Left lung (tissue), 10 donors: ENCODE results near the gene VPS35. TPM values are rescaled to one million over a fixed set of nuclear protein-coding genes. Genes with fewer than 3 reads are reported as not detected.

Experiments used
- ATAC-seq: fragments of 200-7000 bp; cut with Tn5 transposase; one replicate; pipeline ENCODE4 v1.9.1; 2020; ENCODE audit warnings: moderate library complexity
- DNase-seq, 4 donors: peaks; one replicate each; pipeline ENCODE4 v3.0.0-alpha.2; 2013 to 2020
- H3K27ac ChIP-seq, 2 donors: fragments of 200-600 bp; sonication (generic) in 1 of 2; one replicate each; pipeline versions ENCODE4 v1.5.0 to v1.8.0; 2020 to 2021
- H3K27me3 ChIP-seq, 2 donors: fragments of 200-600 bp; sonication (generic) in 1 of 2; one replicate each; pipeline versions ENCODE4 v1.5.0 to v1.8.0; 2020 to 2021
- H3K36me3 ChIP-seq, 2 donors: fragments of 200-600 bp; sonication (generic) in 1 of 2; one replicate each; pipeline versions ENCODE4 v1.5.0 to v1.8.0; 2020 to 2021
- H3K4me1 ChIP-seq, 2 donors: fragments of 200-600 bp; one replicate each; pipeline ENCODE4 v1.8.0; 2021
- H3K4me3 ChIP-seq, 2 donors: fragments of 200-600 bp; sonication (generic) in 1 of 2; one replicate each; pipeline versions ENCODE4 v1.5.0 to v1.8.0; 2020 to 2021; ENCODE audit warnings: mild to moderate bottlenecking in 1 of 2
- H3K9me3 ChIP-seq, 2 donors: fragments of 200-600 bp; sonication (generic) in 1 of 2; one replicate each; pipeline versions ENCODE4 v1.5.0 to v1.8.0; 2020 to 2021
- CTCF ChIP-seq, 2 donors: fragments of 200-600 bp; sonication (generic) in 1 of 2; IDR thresholded peaks; one replicate each; pipeline versions ENCODE4 v1.5.0 to v1.8.0; 2021; ENCODE audit warnings: antibody characterized with exemption in 2 of 2
- intact Hi-C, 2 donors: fragments of 100-400 bp; cut with DNase I; formaldehyde crosslinking; loops; one replicate each; pipeline versions ENCODE4 v1.11.2 to v1.14.2; 2022
- polyA plus RNA-seq, 6 donors: library from polyadenylated mRNA; unstranded; fragments of 120-200 nt; gene quantifications; one replicate each; pipeline ENCODE4 v1.2.1, GENCODE V29; 2013; ENCODE audit not compliant: insufficient read length in 6 of 6
- total RNA-seq, 2 donors: library from RNA; stranded (reverse); fragmentation: NEBNext Ultra II Directional; extraction: Animal tissue kit (Norgen Biotek cat#: 25700); gene quantifications; one replicate each; pipeline ENCODE4 v1.2.1, GENCODE V29; 2021
- donor health status: DM: no; HTN: yes; CAD: no.
- donor health status: DM: no; HTN: no; CAD: no.

The VPS35 gene
- total and polyA plus RNA-seq, 8 donors: 102 to 161 (median 129) TPM

GRCh38 chr16:46720619-46721018, 31.6 kb upstream of the VPS35 start:
- Histone ChIP-seq H3K4me3 (no peak overlapping the region), H3K36me3 (no peaks in the 10 kb centered on the region), H3K9me3 (peaks cover 0 to 5% of the 10 kb centered on the region in 2 donors), H3K27me3 (no peaks in the 10 kb centered on the region), H3K27ac (no peak overlapping the region), H3K4me1 (no peaks in the 10 kb centered on the region)
- intact Hi-C loops: no loop called here
- no peak for DNase-seq
- ATAC-seq: no peak
- TF ChIP-seq CTCF (IDR thresholded peaks at IDR 0.05): no peak

- ATAC-seq (no peak), DNase-seq (no peak)
- Histone ChIP-seq H3K27me3 (no peaks in the 10 kb centered on the region), H3K4me1 (no peaks in the 10 kb centered on the region), H3K4me3 (no peak overlapping the region), H3K27ac (no peak overlapping the region), H3K9me3 (peaks cover 0 to 2% of the 10 kb centered on the region in 2 donors), H3K36me3 (no peaks in the 10 kb centered on the region)
- TF ChIP-seq CTCF (IDR thresholded peaks at IDR 0.05): no peak
- intact Hi-C loops: no loop called here
Measured at GRCh38 chr16:46719528-46719927, 30.6 kb upstream of the VPS35 start.

- Histone ChIP-seq H3K27me3 (no peaks in the 10 kb centered on the region), H3K27ac (no peak overlapping the region), H3K9me3 (peaks cover 0 to 2% of the 10 kb centered on the region in 2 donors), H3K4me3 (no peak overlapping the region), H3K36me3 (no peaks in the 10 kb centered on the region), H3K4me1 (peaks cover 0 to 3% of the 10 kb centered on the region in 2 donors)
- intact Hi-C loops: no loop called here
- no peak for TF ChIP-seq CTCF (IDR thresholded peaks at IDR 0.05)
- ATAC-seq (no peak), DNase-seq (no peak)
Measured at GRCh38 chr16:46718214-46718613, 29.2 kb upstream of the VPS35 start.

GRCh38 chr16:46717692-46718091, 28.7 kb upstream of the VPS35 start:
- Histone ChIP-seq H3K36me3 (no peaks in the 10 kb centered on the region), H3K4me1 (peaks cover 0 to 3% of the 10 kb centered on the region in 2 donors), H3K9me3 (peaks cover 0 to 2% of the 10 kb centered on the region in 2 donors), H3K27me3 (no peaks in the 10 kb centered on the region), H3K4me3 (no peak overlapping the region), H3K27ac (no peak overlapping the region)
- TF ChIP-seq CTCF (IDR thresholded peaks at IDR 0.05): no peak
- ATAC-seq (no peak), DNase-seq (no peak)
- intact Hi-C loops: no loop called here

- Histone ChIP-seq H3K27me3 (no peaks in the 10 kb centered on the region), H3K4me1 (peaks cover 0 to 20% of the 10 kb centered on the region in 2 donors), H3K9me3 (peaks cover 0 to 2% of the 10 kb centered on the region in 2 donors), H3K36me3 (no peaks in the 10 kb centered on the region), H3K4me3 (no peak overlapping the region), H3K27ac (no peak overlapping the region)
- no peak for DNase-seq
- TF ChIP-seq CTCF (IDR thresholded peaks at IDR 0.05): no peak
- ATAC-seq: no peak
- intact Hi-C loops: no loop called here
Measured at GRCh38 chr16:46715769-46716305, 26.9 kb upstream of the VPS35 start.
